Aorta (tissue), 5 donors: ENCODE data around the gene ASXL1. TPM values are rescaled to one million over a fixed set of nuclear protein-coding genes. Genes with fewer than 3 reads are reported as not detected.
"Not testable (repeated sequence)": the region's sequence is repeated elsewhere in the genome, so short reads cannot be mapped to it uniquely, and the experiment has no call there.

Source experiments
- ATAC-seq: fragments of 200-7000 bp; cut with Tn5 transposase; one replicate; pipeline ENCODE4 v1.9.1; 2022; ENCODE audit warnings: moderate library complexity; ENCODE audit not compliant: low FRiP score
- DNase-seq, 2 donors: peaks; one replicate each; pipeline ENCODE4 v3.0.0-alpha.2; 2020
- H3K27ac ChIP-seq, 2 donors: one replicate each; pipeline ENCODE4 v1.5.1; 2013; ENCODE audit warnings: low read length in 2 of 2, mild to moderate bottlenecking in 2 of 2, moderate library complexity in 2 of 2, control low read depth in 1 of 2, inconsistent platforms in 1 of 2, low read depth in 1 of 2
- H3K27me3 ChIP-seq, 2 donors: one replicate each; pipeline ENCODE4 v1.6.1; 2013; ENCODE audit warnings: control low read depth in 1 of 2, low read length in 1 of 2, mild to moderate bottlenecking in 1 of 2, moderate library complexity in 1 of 2; ENCODE audit not compliant: insufficient read depth in 2 of 2, control insufficient read depth in 1 of 2
- H3K36me3 ChIP-seq, 2 donors: one replicate each; pipeline ENCODE4 v1.6.1; 2013; ENCODE audit warnings: control low read depth in 1 of 2, low read length in 1 of 2, mild to moderate bottlenecking in 1 of 2; ENCODE audit not compliant: insufficient read depth in 2 of 2, control insufficient read depth in 1 of 2
- H3K4me1 ChIP-seq, 2 donors: one replicate each; pipeline ENCODE4 v1.6.1; 2013; ENCODE audit warnings: low read length in 2 of 2, control low read depth in 1 of 2, mild to moderate bottlenecking in 1 of 2, moderate library complexity in 1 of 2; ENCODE audit not compliant: insufficient read depth in 2 of 2, control insufficient read depth in 1 of 2
- H3K4me3 ChIP-seq, 2 donors: one replicate each; pipeline ENCODE4 v1.5.1; 2013; ENCODE audit warnings: low read length in 2 of 2, control low read depth in 1 of 2, mild to moderate bottlenecking in 1 of 2
- H3K9me3 ChIP-seq: one replicate; pipeline ENCODE4 v1.6.1; 2013; ENCODE audit warnings: mild to moderate bottlenecking, low read length; ENCODE audit not compliant: control insufficient read depth
- WGBS, 2 donors: extraction: QIAGEN DNeasy Blood & Tissue Kit; methylation state at CpG; one replicate each; pipeline ENCODE4 v1.1.7; 2013; 5-methylcytosine and 5-hydroxymethylcytosine counted together
- intact Hi-C, 2 donors: fragments of 100-400 bp; cut with DNase I; formaldehyde crosslinking; loops; one replicate each; pipeline versions ENCODE4 v1.14.2 to v1.15.0; 2022
- polyA plus RNA-seq, 2 donors: library from polyadenylated mRNA; stranded (reverse); fragments of 200-250 nt; gene quantifications; one replicate each; pipeline ENCODE4 v1.2.3, GENCODE V29; 2013
- total RNA-seq, 2 donors: library from RNA; stranded (reverse); fragmentation: NEBNext Ultra II Directional; extraction: Animal tissue kit (Norgen Biotek cat#: 25700); gene quantifications; one replicate each; pipeline ENCODE4 v1.2.1, GENCODE V29; 2021
- donor health status: healthy with polysubstance abuse.
- donor health status: Bipolar disorder and iron deficiency.
- donor health status: DM: no; HTN: no; CAD: no.
- donor health status: DM: no; HTN: no; CAD: no.
- donor health status: DM: yes; HTN: yes; CAD: no.

ASXL1 gene
- total and polyA plus RNA-seq, 4 donors: 18.0 to 102 (median 72.1) TPM

DNA sequence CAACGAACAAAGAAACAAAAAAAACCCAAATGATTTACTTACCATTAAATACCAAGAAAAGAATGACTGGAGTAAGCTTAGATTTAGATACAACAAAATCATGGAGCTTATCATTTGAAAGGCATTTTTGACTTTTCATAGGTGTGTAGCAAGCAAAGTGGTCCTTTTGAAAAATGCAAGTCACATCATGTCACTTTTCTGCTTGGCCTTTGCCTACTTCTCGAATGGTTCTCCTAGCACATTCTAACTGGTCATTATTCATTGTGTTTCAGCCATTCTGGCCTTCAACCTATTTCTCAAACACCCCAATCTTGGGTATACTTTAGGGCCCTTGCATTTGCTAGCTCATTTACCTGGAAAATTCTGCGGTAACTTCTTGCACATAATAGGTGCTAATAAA, 22.6 kb downstream of the ASXL1 start:
- H3K4me3 ChIP-seq: no peak overlapping the region
- H3K9me3 ChIP-seq: no peaks in the 10 kb centered on the region
- no peak overlapping the region for H3K27ac ChIP-seq
- no peaks in the 10 kb centered on the region for H3K36me3 ChIP-seq
- ATAC-seq: no peak
- 83 to 87% methylated on average over 3 of the region's 3 CpGs for WGBS, 2 donors
- peaks cover 0 to 1% of the 10 kb centered on the region in 2 donors for H3K4me1 ChIP-seq
- no peak for DNase-seq
- no peaks in the 10 kb centered on the region for H3K27me3 ChIP-seq
- intact Hi-C loops: no loop called here

DNA sequence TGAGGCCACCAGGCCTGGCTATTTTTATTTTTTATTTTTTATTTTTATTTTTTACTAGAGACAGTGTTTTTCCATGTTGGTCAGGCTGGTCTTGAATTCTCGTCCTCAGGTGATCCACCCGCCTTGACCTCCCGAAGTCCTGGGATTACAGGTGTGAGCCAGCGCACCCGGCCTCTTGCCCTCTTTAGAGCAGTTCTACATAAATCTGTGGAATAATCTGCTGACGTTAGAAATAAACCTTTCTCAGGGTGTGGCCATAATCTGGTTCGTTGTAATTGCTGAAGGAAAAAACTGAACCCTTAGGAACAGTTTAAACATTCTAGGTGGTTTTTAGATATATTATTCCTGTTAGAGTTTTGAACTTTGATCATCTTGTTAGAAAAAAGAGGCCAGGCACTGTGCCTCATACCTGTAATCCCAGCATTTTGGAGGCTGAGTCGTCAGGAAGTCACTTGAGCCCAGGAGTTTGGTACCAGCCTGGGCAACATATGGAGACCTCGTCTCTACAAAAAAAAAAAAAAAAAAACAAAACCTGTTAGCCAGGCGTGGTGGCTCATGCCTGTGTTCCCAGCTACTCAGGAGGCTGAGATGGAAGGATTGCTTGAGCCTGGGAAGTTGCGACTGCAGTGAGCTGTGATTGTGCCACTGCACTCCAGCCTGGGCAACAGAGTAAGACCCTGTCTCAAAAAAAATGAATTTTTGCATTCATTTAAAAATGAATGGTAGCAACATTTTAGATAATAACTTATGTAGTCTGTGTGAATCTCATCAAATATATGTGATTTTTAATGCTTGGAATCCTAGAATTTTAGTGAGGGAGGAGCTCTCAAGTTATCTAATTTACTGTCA, 24.2 kb downstream of the ASXL1 start:
- DNase-seq (no peak), ATAC-seq (no peak)
- 81 to 87% methylated on average over 11 of the region's 11 CpGs for WGBS, 2 donors
- Histone ChIP-seq H3K27ac (no peak overlapping the region), H3K27me3 (no peaks in the 10 kb centered on the region), H3K9me3 (no peaks in the 10 kb centered on the region), H3K4me3 (no peak overlapping the region), H3K36me3 (no peaks in the 10 kb centered on the region), H3K4me1 (peaks cover 0 to 3% of the 10 kb centered on the region in 2 donors)
- intact Hi-C loops: no loop called here

DNA sequence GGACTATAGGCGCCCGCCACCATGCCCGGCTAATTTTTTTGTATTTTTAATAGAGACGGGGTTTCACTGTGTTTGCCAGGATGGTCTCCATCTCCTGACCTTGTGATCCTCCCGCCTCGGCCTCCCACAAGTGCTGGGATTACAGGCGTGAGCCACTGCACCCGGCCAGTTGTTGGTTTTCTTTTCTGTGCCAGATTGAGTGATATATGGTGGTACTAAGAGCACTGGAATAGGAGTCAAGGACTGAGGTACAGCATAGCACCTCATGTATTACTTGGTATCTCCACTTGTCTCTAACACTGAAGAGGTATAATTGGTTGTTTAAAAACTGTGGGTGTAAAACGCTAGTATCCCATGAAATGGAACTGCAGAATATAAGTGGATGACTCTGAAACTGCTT, 25.3 kb downstream of the ASXL1 start:
- intact Hi-C loops, H3K27ac ChIP-seq, H3K4me1 ChIP-seq, DNase-seq, H3K27me3 ChIP-seq, H3K36me3 ChIP-seq, H3K4me3 ChIP-seq, ATAC-seq, H3K9me3 ChIP-seq: not testable (repeated sequence)
- WGBS, 2 donors: 93 to 96% methylated on average over 9 of the region's 9 CpGs

- Histone ChIP-seq H3K27me3 (no peaks in the 10 kb centered on the region), H3K4me3 (peak overlapping the region in 1 of 2 donors; percentile 3), H3K4me1 (peaks cover 0 to 3% of the 10 kb centered on the region in 2 donors), H3K9me3 (no peaks in the 10 kb centered on the region), H3K36me3 (no peaks in the 10 kb centered on the region), H3K27ac (no peak overlapping the region)
- WGBS, 2 donors: 39% methylated on average over 3 of the region's 3 CpGs
- ATAC-seq: no peak
- no peak for DNase-seq
- intact Hi-C loops: no loop called here
Measured at GRCh38 chr20:32385541-32385940, 27.4 kb downstream of the ASXL1 start.

DNA sequence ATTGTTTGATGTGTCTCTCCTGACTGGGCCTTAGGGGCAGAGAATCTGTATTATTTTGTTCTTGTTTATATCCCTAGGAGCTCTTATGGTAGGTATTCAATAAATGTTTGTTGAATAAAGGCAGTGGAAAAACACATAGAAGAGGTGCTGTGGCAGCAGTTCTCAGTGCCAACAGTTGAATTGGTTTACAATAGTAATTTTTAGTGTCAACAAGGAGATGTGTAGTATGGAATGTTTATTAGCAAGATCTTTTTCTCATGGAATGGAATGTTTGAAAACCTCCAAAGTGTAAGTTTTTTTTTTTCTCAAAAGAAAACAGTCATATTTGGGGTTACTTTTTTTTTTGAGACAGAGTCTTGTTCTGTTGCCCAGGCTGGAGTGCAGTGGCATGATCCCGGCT, 28.0 kb downstream of the ASXL1 start:
- intact Hi-C loops: no loop called here
- no peaks in the 10 kb centered on the region for H3K9me3 ChIP-seq
- H3K4me1 ChIP-seq: peaks cover 0 to 3% of the 10 kb centered on the region in 2 donors
- no peaks in the 10 kb centered on the region for H3K27me3 ChIP-seq
- no peaks in the 10 kb centered on the region for H3K36me3 ChIP-seq
- DNase-seq: no peak
- no peak for ATAC-seq
- H3K4me3 ChIP-seq: no peak overlapping the region
- no peak overlapping the region for H3K27ac ChIP-seq
- WGBS, 2 donors: 14% methylated on average over 1 of the region's 1 CpG

DNA sequence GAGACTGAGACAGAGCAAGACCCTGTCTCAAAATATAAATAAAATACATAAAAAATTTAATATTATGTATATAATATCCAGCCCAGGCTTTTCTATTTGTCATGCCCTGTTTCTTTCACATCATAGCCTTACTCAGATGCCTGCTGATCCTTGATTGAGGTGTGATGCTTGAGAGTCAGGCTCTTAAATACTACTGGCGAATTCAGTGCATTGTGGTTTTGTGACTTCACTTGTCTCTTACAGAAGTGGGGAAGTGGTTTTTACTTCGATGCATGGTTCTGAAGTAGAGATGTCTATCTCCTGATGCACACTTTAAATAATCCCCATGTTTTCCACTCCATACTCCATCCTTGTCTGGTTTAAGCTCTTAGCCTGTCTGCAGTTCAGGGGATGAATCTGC, 29.1 kb downstream of the ASXL1 start:
- Histone ChIP-seq H3K27me3 (no peaks in the 10 kb centered on the region), H3K27ac (no peak overlapping the region), H3K4me3 (no peak overlapping the region), H3K9me3 (no peaks in the 10 kb centered on the region), H3K4me1 (peaks cover 0 to 3% of the 10 kb centered on the region in 2 donors), H3K36me3 (no peaks in the 10 kb centered on the region)
- ATAC-seq (no peak), DNase-seq (no peak)
- 85 to 86% methylated on average over 2 of the region's 2 CpGs for WGBS, 2 donors
- intact Hi-C loops: no loop called here

DNA sequence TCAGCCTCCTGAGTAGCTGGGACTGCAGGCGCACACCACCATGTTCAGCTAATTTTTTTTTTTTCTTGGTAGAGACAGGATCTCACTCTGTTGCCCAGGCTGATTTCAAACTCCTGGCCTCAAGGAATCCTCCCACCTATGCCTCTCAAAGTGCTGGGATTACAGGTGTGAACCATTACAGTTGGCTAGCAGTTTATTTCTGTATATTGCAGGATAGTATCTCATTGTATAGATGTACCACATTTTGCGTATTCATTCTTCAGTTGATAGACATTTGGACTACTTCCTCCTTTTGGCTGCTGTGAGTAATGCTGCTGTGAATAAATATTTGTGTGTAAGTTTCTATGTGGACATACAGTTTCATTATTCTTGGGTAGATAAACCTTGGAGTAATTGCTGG, 32.9 kb downstream of the ASXL1 start:
- no peaks in the 10 kb centered on the region for H3K4me1 ChIP-seq
- H3K9me3 ChIP-seq: no peaks in the 10 kb centered on the region
- DNase-seq (no peak), ATAC-seq (no peak)
- H3K27me3 ChIP-seq: no peaks in the 10 kb centered on the region
- 95 to 97% methylated on average over 2 of the region's 2 CpGs for WGBS, 2 donors
- no peaks in the 10 kb centered on the region for H3K36me3 ChIP-seq
- no peak overlapping the region for H3K4me3 ChIP-seq
- no peak overlapping the region for H3K27ac ChIP-seq
- intact Hi-C loops: no loop called here

GRCh38 chr20:32395066-32395465, 36.9 kb downstream of the ASXL1 start:
- Histone ChIP-seq H3K4me3 (no peak overlapping the region), H3K36me3 (no peaks in the 10 kb centered on the region), H3K4me1 (no peaks in the 10 kb centered on the region), H3K27me3 (no peaks in the 10 kb centered on the region), H3K9me3 (no peaks in the 10 kb centered on the region), H3K27ac (no peak overlapping the region)
- 87 to 92% methylated on average over 3 of the region's 3 CpGs for WGBS, 2 donors
- ATAC-seq (no peak), DNase-seq (no peak)
- intact Hi-C loops: no loop called here

- H3K9me3 ChIP-seq: no peaks in the 10 kb centered on the region
- no peak overlapping the region for H3K27ac ChIP-seq
- H3K27me3 ChIP-seq: no peaks in the 10 kb centered on the region
- intact Hi-C loops: no loop called here
- ATAC-seq: no peak
- 52 to 57% methylated on average over 3 of the region's 3 CpGs for WGBS, 2 donors
- no peak overlapping the region for H3K4me3 ChIP-seq
- no peak for DNase-seq
- H3K4me1 ChIP-seq: no peaks in the 10 kb centered on the region
- peaks cover 0 to 2% of the 10 kb centered on the region in 2 donors for H3K36me3 ChIP-seq
Measured at GRCh38 chr20:32396646-32397160, 38.6 kb downstream of the ASXL1 start.
